Fibroblast of villous mesenchyme (primary cell): ENCODE measurements around the gene ASAP2. TPM values are rescaled to one million over a fixed set of nuclear protein-coding genes. Genes with fewer than 3 reads are reported as not detected.

Source experiments
- DNase-seq: peaks from one replicate; pipeline ENCODE4 v3.0.0-alpha.2; 2010; ENCODE audit warnings: low read depth
- H3K4me3 ChIP-seq: 2 replicates; pipeline ENCODE4 v1.5.1; 2011; ENCODE audit warnings: low read depth, mild to moderate bottlenecking, low read length
- total RNA-seq: library from RNA; depleted of rRNA; stranded (reverse); fragments of >200 nt; gene quantifications from 2 replicates; pipeline ENCODE4 v1.2.3, GENCODE V29; 2012
- TF ChIP-seq, protein P1 (sequence below): IDR thresholded peaks from 2 replicates; pipeline ENCODE4 v1.5.1; 2012; ENCODE audit warnings: low read depth, mild to moderate bottlenecking, low read length; ENCODE audit not compliant: insufficient read depth

ASAP2 gene
- total RNA-seq, 1 donor = 66.5 TPM

DNA sequence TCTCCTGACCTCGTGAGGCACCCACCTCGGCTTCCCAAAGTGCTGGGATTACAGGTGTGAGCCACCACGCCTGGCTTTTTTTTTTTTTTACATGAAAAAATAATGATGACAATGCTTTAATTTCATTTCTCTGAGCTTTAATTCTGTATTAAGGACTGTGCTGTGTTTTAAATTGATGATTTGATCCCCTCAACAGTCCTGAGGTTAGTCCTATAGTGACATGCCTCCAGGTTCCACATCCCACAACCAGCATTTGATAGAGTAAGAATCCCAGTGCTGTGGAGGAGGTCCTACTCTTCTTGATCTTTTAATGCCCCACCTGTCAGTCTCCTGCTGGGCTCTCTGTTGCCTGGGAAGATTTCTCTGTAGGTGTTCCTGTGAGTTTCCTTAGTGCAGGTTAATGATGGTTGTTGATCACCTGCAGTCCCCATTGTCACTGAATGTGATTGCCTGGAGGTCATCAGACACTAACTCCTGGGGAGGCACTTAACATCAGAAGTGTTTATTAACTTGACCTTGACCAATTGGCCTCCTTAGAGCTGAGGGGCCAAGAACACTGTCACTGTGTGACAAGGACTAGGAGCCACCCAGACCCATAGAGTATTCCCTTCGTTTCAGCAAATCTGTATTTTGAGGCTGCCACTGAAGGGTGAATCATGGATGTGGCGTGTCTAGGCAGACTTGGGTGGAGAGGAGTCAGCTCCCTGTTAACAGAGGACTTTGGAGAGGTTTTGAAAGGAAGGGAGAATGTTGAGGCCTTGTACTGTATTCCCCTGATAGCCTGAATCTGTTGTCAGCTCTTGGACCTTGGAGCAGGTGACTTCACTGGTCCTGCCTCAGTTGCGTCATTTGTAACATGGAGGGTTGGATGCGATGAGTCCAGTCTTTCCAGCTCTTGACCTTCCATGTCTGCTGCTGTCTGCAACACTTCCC lies 11.5 kb downstream of the ASAP2 start:
- no peak for DNase-seq
- TF ChIP-seq, protein P1, sequence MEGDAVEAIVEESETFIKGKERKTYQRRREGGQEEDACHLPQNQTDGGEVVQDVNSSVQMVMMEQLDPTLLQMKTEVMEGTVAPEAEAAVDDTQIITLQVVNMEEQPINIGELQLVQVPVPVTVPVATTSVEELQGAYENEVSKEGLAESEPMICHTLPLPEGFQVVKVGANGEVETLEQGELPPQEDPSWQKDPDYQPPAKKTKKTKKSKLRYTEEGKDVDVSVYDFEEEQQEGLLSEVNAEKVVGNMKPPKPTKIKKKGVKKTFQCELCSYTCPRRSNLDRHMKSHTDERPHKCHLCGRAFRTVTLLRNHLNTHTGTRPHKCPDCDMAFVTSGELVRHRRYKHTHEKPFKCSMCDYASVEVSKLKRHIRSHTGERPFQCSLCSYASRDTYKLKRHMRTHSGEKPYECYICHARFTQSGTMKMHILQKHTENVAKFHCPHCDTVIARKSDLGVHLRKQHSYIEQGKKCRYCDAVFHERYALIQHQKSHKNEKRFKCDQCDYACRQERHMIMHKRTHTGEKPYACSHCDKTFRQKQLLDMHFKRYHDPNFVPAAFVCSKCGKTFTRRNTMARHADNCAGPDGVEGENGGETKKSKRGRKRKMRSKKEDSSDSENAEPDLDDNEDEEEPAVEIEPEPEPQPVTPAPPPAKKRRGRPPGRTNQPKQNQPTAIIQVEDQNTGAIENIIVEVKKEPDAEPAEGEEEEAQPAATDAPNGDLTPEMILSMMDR = no peak
- H3K4me3 ChIP-seq = no peak overlapping the region

DNA sequence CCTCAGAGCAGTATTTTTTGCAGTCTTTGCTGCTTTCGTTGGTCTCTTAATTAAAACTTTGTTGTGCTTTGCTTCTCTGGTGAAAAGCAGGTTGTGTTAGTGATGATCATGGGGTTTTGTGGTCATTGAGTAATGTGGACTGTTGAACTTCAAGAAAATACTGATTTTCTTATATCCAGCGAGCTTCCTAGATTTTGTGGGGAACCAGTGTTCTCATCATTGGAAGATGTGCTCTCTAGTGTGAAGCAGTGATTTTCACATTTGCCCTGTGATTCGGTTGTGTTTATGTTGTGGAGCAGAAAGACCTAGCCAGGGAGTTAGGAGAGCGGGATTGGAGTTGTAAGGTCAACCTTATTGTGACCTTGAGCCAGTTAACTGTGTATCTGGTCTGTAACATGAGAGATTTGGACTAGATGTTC lies 12.4 kb downstream of the ASAP2 start:
- DNase-seq = peak; percentile 88
- H3K4me3 ChIP-seq = no peak overlapping the region
- TF ChIP-seq, protein P1 = no peak

GRCh38 chr2:9220201-9220600 lies 13.6 kb downstream of the ASAP2 start:
- no peak for DNase-seq
- H3K4me3 ChIP-seq = no peak overlapping the region
- TF ChIP-seq, protein P1 = no peak

GRCh38 chr2:9221223-9221622 lies 14.6 kb downstream of the ASAP2 start:
- DNase-seq = peak; percentile 62
- H3K4me3 ChIP-seq = no peak overlapping the region
- TF ChIP-seq, protein P1 = no peak

DNA sequence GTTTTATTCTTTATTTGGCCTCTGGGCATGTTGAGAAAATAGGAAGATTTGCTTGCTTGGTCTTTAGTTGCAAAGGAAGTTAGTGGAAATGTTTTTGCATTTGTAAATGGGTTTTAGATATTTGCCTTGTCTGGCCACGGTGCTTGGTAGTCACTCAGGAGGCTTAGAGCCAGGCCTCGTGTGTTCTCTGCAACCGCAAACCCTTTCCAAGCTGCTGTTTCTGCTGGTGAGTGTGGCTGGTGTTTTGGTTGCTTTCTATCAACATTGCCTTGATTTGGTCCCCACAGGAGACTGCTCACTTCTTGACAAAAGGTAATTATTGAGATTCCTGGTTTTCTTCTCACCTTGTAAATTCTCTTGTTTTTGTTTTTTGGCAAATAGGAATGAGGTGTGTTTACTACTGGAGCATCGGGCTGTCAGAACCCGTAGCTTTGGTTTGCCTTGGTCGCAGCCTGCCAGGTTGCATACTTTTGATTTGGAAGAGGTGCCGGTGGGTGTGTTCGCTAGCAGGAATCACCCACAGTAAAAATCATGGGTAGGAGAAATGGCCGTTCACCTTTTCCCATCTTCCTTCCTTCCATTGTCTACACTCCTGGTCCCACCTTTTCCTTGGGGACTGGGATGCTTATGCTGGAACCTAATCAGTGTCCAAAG lies 15.8 kb downstream of the ASAP2 start:
- DNase-seq = no peak
- TF ChIP-seq, protein P1 = no peak

DNA sequence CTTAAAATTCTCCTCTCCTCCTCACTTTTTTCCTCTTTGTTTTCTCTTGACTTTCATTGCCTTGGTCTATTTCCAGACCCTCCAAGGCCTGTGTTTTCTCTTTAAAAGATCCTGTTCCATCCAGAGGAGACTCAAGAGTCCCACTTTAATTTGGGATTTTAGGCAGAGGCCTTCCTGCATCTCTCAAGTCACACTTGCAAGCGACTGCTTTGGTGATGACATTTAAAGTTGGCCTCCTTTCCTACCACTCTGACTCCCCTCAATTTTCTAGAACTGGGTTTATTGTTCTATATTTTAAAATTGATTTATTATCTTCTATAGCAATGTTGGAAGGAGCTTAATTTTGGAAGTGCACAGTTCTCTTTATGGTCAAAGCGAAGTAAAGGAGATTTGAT lies 16.3 kb downstream of the ASAP2 start:
- no peak overlapping the region for H3K4me3 ChIP-seq
- TF ChIP-seq, protein P1 = no peak
- no peak for DNase-seq

More for the DNA sequence above, 15.8 kb downstream of the ASAP2 start:
- H3K4me3 ChIP-seq = no peak overlapping the region
